SK-N-SH (cell line): ENCODE results near the gene ADAMTS17.

Experiments used
- CTCF ChIP-seq: fragments of 200-600 bp; sonication (generic); IDR thresholded peaks from 2 replicates; pipeline ENCODE4 v1.6.1; 2017; ENCODE audit warnings: antibody characterized with exemption, mild to moderate bottlenecking, moderate library complexity
- POLR2AphosphoS5 ChIP-seq: IDR thresholded peaks from 2 replicates; pipeline ENCODE4 v1.6.1; 2012; ENCODE audit warnings: low read depth, low read length
- SIN3A ChIP-seq: IDR thresholded peaks from 2 replicates; pipeline ENCODE4 v1.6.1; 2012; ENCODE audit warnings: low read depth, mild to moderate bottlenecking, low read length, moderate library complexity, borderline replicate concordance

GRCh38 chr15:100338247-100338646 is 3.5 kb downstream of the ADAMTS17 start:
- TF ChIP-seq CTCF (no peak), POLR2AphosphoS5 (no peak), SIN3A (no peak)
